Gastroesophageal sphincter (tissue), 4 donors: ENCODE results near the gene ADRM1. TPM values are rescaled to one million over a fixed set of nuclear protein-coding genes. Genes with fewer than 3 reads are reported as not detected.

Source experiments
- ATAC-seq: fragments of 150-250 bp; one replicate; pipeline ENCODE4 v1.9.1; 2016; ENCODE audit warnings: mild to moderate bottlenecking, moderate library complexity
- H3K27ac ChIP-seq, 4 donors: fragments of 200-600 bp; sonication (generic) in 3 of 4; 1 replicate in 3 of 4; 2 replicates in 1 of 4; pipeline ENCODE4 v1.5.1; 2016 to 2019
- H3K27me3 ChIP-seq: fragments of 200-600 bp; sonication (generic); one replicate; pipeline ENCODE4 v1.5.1; 2019
- H3K36me3 ChIP-seq, 2 donors: fragments of 200-600 bp; sonication (generic); one replicate each; pipeline ENCODE4 v1.5.1; 2019; ENCODE audit warnings: control low read depth in 1 of 2
- H3K4me1 ChIP-seq, 3 donors: fragments of 200-600 bp; sonication (generic); 1 replicate in 2 of 3; 2 replicates in 1 of 3; pipeline ENCODE4 v1.5.1; 2016 to 2019; ENCODE audit warnings: control low read depth in 2 of 3
- H3K4me3 ChIP-seq, 2 donors: fragments of 200-600 bp; sonication (generic); one replicate each; pipeline ENCODE4 v1.5.1; 2019; ENCODE audit warnings: mild to moderate bottlenecking in 1 of 2, moderate library complexity in 1 of 2
- H3K9me3 ChIP-seq, 3 donors: fragments of 200-600 bp; sonication (generic); one replicate each; pipeline ENCODE4 v1.5.1; 2017 to 2019; ENCODE audit warnings: control low read depth in 2 of 3
- EP300 ChIP-seq: sonication (generic); formaldehyde crosslinking; IDR thresholded peaks from one replicate; pipeline ENCODE4 v1.6.1; 2017; ENCODE audit warnings: antibody characterized with exemption, mild to moderate bottlenecking
- POLR2A ChIP-seq, 2 donors: fragments of 450-650 bp; IDR thresholded peaks; one replicate each; pipeline ENCODE4 v1.6.1; 2017; ENCODE audit warnings: antibody characterized with exemption in 2 of 2, mild to moderate bottlenecking in 2 of 2, moderate library complexity in 1 of 2
- POLR2AphosphoS5 ChIP-seq: sonication (generic); formaldehyde crosslinking; IDR thresholded peaks from one replicate; pipeline ENCODE4 v1.6.1; 2017; ENCODE audit warnings: antibody characterized with exemption
- WGBS, 2 donors: methylation state at CpG; one replicate each; pipeline ENCODE4 v1.1.5; 2018; ENCODE audit warnings: low coverage in 1 of 2; 5-methylcytosine and 5-hydroxymethylcytosine counted together
- total RNA-seq, 4 donors: library from RNA; depleted of rRNA; stranded (reverse); fragments of >200 nt; gene quantifications; one replicate each; pipeline ENCODE4 v1.1.0, GENCODE V29; 2016
- TF ChIP-seq, protein P1 (sequence below), 4 experiments: fragments of 200-600 bp in 2 of 4; fragments of 450-650 bp in 2 of 4; sonication (generic) in 1 of 4; IDR thresholded peaks; one replicate each; pipeline ENCODE4 v1.5.1; 2017 to 2019; ENCODE audit warnings: antibody characterized with exemption in 4 of 4, mild to moderate bottlenecking in 2 of 4, moderate library complexity in 2 of 4

ADRM1 gene
- total RNA-seq, 4 donors from 2014 or later = 131 to 182 (median 151) TPM

DNA sequence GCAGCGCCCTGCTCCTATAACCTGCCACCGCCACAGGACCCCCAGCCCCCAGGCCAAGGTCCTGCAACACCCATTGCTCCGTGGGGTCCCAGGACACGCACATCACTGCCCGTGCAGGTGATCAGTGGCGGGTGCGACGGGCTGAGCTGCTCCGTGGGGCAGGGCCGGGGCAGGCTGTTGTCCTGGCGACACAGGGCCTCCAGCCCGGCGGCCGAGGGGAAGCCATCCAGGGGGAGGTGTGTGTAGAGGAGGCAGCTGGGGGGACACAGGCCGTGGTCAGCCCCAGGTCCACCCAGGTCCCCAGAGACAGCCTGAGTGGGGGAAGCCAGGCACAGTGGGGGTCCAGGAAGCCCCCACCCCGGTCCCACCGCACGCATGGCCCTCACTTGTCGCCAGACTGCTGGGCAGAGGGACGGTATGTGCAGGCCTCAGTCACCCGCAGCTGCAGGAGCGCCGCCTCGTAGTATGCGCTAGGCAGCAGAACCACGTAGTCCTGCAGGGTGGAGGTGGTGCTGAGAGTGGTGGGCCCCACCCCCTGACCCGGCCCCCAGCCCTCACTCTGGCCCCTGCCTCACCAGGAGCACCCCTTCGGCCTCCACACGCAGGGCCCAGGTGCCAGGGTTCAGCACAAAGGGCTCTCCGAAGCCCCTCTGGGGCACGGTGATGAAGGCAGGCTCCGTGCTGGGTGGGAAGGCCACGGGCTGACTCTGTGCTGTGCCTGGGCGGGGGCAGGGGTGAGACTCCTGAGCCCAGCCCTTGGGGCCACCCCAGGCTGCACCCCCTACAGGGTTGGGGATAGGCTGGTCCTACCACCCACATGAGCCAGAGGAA, 30.4 kb downstream of the ADRM1 start:
- H3K27ac ChIP-seq = peak overlapping the region in 1 of 4 donors; percentile 14

DNA sequence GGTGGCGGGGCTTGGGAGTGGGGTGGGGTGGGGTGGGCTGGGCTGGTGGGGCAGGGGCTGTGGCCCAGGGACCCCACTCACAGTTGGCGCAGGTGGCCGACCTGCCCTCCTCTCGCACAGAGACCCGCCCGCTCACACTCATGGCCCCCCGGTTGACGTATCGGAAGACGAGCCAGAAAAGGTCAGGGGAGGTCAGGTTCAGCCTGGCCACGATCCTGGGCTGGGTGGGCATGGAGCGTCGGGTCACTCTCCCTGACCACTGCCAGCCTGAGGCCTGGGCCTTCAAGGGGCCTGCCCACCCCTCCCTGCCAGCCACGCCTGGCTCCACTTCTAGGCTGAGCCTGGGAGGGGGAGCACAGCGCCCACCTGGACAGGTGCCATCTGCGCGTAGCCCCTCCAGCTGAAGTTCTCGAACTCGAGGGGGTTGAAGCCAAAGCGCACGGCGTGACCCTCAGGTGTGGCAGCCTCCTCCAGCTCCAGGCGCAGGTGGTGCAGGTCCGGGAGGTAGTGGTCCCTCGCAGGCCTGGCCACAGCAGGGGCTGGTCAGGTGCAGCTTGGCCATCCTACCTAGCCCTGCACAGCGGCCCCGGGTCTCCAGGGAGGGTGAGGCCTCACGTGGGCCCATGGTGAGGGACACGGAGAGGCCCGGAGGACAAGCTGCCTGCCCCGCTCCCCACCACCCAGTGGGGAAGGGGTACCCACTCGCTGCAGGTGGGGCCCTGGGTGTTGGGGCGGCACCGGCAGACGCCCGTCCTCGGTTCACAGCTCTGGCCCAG, 31.2 kb downstream of the ADRM1 start:
- TF ChIP-seq EP300 (no peak), POLR2A (IDR thresholded peaks at IDR 0.05) (no peak), POLR2AphosphoS5 (no peak)
- TF ChIP-seq, protein P1, sequence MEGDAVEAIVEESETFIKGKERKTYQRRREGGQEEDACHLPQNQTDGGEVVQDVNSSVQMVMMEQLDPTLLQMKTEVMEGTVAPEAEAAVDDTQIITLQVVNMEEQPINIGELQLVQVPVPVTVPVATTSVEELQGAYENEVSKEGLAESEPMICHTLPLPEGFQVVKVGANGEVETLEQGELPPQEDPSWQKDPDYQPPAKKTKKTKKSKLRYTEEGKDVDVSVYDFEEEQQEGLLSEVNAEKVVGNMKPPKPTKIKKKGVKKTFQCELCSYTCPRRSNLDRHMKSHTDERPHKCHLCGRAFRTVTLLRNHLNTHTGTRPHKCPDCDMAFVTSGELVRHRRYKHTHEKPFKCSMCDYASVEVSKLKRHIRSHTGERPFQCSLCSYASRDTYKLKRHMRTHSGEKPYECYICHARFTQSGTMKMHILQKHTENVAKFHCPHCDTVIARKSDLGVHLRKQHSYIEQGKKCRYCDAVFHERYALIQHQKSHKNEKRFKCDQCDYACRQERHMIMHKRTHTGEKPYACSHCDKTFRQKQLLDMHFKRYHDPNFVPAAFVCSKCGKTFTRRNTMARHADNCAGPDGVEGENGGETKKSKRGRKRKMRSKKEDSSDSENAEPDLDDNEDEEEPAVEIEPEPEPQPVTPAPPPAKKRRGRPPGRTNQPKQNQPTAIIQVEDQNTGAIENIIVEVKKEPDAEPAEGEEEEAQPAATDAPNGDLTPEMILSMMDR (IDR thresholded peaks at IDR 0.05) = no peak
- Histone ChIP-seq H3K27me3 (no peaks in the 10 kb centered on the region), H3K27ac (peak overlapping the region in 1 of 4 donors; percentile 14), H3K4me1 (no peaks in the 10 kb centered on the region), H3K36me3 (peaks cover 0 to 99% of the 10 kb centered on the region in 2 donors), H3K4me3 (no peak overlapping the region), H3K9me3 (no peaks in the 10 kb centered on the region)
- ATAC-seq = no peak
- WGBS, 2 donors = no CpG with 5 or more reads among the region's 37 CpGs

More for the DNA sequence above, 30.4 kb downstream of the ADRM1 start:
- H3K4me3 ChIP-seq = no peak overlapping the region
- no peak for ATAC-seq
- H3K9me3 ChIP-seq = no peaks in the 10 kb centered on the region
- WGBS, 2 donors = 90% methylated on average over 2 of the region's 34 CpGs; no CpG with 5 or more reads in 1 of the 2 donors
- H3K36me3 ChIP-seq = peaks cover 0 to 100% of the 10 kb centered on the region in 2 donors
- TF ChIP-seq POLR2AphosphoS5 (no peak), POLR2A (IDR thresholded peaks at IDR 0.05) (no peak), EP300 (no peak)
- TF ChIP-seq, protein P1 (IDR thresholded peaks at IDR 0.05) = no peak
- H3K27me3 ChIP-seq = no peaks in the 10 kb centered on the region
- no peaks in the 10 kb centered on the region for H3K4me1 ChIP-seq

DNA sequence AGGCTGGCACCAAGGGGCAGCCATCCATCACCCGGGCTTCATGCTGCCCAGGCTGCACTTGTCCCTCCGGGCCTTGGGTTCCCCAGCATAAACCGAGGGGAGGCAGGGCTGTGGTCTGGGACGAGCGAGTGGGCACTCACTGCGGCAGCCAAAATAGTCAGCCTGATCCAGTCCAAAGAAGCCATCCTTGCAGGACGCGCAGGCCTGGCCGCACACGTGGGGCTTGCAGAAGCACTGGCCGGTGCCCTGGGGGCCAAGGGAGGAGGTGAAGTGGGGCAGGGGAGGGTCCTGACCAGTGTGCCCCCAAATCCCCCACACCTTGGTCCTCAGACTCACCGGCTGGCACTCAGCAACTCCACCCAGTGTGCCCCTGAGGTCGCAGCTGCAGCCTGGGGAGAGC, 32.1 kb downstream of the ADRM1 start:
- ATAC-seq = no peak
- TF ChIP-seq, protein P1 (IDR thresholded peaks at IDR 0.05) = no peak
- TF ChIP-seq POLR2A (IDR thresholded peaks at IDR 0.05) (no peak), EP300 (no peak), POLR2AphosphoS5 (no peak)
- no peaks in the 10 kb centered on the region for H3K9me3 ChIP-seq
- no CpG with 5 or more reads among the region's 13 CpGs for WGBS, 2 donors
- H3K4me3 ChIP-seq = no peak overlapping the region
- peaks cover 0 to 97% of the 10 kb centered on the region in 2 donors for H3K36me3 ChIP-seq
- H3K27ac ChIP-seq = no peak overlapping the region
- no peaks in the 10 kb centered on the region for H3K4me1 ChIP-seq
- H3K27me3 ChIP-seq = no peaks in the 10 kb centered on the region

DNA sequence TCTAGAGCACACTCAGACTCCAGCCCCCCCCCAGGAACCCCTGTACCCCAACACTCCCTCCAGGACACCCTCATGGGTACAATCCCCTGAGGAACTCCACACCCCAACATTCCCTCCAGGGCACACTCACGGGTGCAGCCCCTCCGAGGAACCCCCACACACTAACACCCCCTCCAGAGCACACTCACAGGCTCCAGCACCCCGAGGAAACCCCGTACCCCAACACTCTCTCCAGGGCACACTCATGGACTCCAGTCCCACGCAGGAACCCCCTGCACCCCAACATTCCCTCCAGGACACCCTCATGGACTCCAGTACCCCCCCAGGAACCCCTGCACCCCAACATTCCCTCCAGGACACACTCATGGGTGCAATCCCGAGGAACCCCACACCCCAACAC, 32.7 kb downstream of the ADRM1 start:
- TF ChIP-seq EP300 (no peak), POLR2A (IDR thresholded peaks at IDR 0.05) (no peak), POLR2AphosphoS5 (no peak)
- TF ChIP-seq, protein P1 (IDR thresholded peaks at IDR 0.05) = no peak
- H3K4me3 ChIP-seq = no peak overlapping the region
- no peaks in the 10 kb centered on the region for H3K27me3 ChIP-seq
- H3K9me3 ChIP-seq = no peaks in the 10 kb centered on the region
- peaks cover 0 to 97% of the 10 kb centered on the region in 2 donors for H3K36me3 ChIP-seq
- no peaks in the 10 kb centered on the region for H3K4me1 ChIP-seq
- H3K27ac ChIP-seq = no peak overlapping the region
- no peak for ATAC-seq
- WGBS, 2 donors = no CpG with 5 or more reads among the region's 6 CpGs
